Right hindlimb (tissue), 1 donor: ENCODE results near the gene KLC3.
"Not testable (repeated sequence)": the region's sequence is repeated elsewhere in the genome, so short reads cannot be mapped to it uniquely, and the experiment has no call there.

Experiments
- DNase-seq: peaks from one replicate; pipeline ENCODE4 v3.0.0-alpha.2; 2018

KLC3 gene

DNA sequence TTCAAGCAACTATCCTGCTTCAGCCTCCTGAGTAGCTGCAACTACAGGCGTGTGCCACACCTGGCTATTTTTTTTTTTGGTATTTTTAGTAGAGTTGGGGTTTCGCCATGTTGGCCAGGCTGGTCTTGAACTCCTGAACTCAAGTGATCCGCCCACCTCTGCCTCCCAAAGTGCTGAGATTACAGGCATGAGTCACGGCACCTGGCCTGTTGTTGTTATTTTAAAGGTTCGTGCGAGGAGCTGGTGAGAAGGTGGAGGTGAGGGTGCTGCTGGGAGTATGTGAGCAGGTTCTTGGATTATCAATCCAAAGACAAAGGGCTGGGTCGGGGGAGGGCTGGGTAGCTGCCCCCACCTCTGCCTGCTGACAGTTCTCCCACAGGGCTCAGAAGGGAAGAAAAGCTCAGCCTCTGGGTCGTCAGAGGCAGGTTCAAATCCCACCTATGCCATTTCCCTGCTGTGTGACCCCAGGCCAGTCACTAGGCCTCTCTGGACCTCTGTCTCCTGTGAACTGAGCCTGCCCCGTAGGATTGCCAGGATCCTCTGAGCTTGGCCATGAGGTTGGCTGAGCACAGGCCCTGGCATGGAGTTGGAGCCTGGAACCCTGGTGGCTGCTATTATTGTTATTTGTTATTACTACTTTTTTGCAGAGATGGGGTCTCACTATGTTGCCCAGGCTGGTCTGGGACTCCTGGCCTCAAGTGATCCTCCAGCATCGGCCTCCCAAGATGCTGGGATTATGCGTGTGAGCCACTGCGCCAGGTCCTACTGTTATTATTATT lies 19.4 kb upstream of the KLC3 start:
- no peak for DNase-seq

- peak; percentile 44 for DNase-seq
Observed at GRCh38 chr19:45321848-45322247, 18.7 kb upstream of the KLC3 start.

DNA sequence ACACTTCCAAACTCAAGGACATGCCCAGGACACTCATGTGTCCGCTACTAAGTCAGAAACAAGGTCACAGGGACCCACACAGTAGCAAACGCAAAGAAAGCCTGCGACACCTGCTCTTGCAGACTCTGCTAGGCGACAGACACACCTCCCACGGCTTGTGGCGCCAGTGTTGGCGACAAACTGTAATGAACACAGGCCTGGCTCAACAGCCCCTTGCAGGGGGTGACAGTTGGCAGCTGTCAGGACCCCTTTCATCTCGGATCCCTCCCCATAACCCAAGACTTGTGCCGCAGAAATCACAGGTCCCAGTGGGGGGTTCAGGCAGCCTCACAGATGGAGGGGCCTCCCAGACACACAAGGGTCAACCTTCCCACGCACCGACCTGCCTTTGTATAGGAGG lies 18.2 kb upstream of the KLC3 start:
- no peak for DNase-seq

- peak; percentile 42 for DNase-seq
Observed at GRCh38 chr19:45322744-45323281, 17.7 kb upstream of the KLC3 start, which contains the start of gene CKM. Gene CKM, minus strand, starts transcription at chr19:45322875. Its CDS starts 3,162 bp downstream, at chr19:45319713.

GRCh38 chr19:45323671-45324081 lies 16.9 kb upstream of the KLC3 start:
- peak; percentile 61 for DNase-seq

DNA sequence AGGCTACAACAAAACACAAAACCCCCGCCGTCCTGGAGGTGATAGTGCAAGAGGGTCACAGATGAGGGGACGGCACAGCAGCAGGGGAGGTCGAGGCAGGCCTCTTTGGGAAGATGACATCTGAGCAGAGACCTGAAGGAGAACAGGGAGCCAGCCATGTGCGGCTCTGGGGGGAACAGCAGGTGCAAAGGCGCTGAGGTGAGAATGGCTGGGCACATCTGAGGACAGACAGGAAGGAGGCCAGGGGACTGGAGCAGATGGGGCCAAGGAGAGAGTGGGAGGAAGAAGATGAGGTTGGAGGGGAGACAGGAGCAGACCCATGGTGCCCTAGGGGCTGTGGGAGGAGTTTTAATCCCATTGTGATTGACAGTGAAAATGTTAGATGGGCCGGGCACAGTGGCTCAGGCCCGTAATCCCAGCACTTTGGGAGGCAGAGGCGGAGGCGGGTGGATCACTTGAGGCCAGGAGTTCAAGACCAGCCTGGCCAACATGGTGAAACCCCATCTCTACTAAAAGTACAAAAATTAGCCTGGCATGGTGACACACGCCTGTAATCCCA lies 16.1 kb upstream of the KLC3 start:
- DNase-seq: no peak

GRCh38 chr19:45327404-45328143 lies 13.0 kb upstream of the KLC3 start:
- DNase-seq: no peak

DNA sequence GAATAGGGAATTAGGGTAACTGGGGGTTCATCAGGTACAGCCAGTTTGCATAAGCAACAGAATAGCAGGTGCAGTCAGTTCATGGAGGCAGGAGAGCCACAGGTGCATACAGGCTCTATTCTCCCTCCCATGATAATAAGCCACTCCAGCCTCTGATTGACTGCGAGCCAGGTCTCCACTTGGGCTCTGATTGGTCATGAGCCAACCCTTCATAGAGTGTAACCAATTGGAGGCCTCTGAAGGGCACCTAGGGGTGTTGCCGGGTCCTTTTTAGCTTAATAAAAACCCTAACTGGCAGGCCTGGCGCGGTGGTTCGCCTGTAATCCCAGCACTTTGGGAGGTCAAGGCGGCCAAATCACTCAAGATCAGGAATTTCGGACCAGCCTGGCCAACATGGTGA lies 9.1 kb upstream of the KLC3 start:
- no peak for DNase-seq

GRCh38 chr19:45333609-45334303 lies 6.8 kb upstream of the KLC3 start:
- no peak for DNase-seq

DNA sequence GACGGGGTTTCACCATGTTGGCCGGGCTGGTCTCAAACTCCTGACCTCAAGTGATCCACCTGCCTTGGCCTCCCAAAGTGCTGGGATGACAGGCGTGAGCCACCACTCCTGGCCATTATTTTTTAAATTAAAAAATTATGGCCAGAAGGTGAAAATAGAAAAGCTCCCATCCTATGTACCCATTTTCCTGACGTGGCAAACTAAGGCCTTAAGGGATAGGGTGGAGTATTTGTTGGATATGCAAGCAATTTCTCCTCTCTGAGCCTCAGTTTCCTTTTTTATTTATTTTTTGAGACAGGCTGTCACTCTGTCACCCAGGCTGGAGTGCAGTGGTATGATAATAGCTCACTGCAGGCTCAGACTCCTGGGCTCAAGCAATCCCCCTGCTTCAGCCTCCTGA lies 5.7 kb upstream of the KLC3 start:
- not testable (repeated sequence) for DNase-seq

GRCh38 chr19:45336696-45337251 lies 3.8 kb upstream of the KLC3 start:
- no peak for DNase-seq

- no peak for DNase-seq
Observed at GRCh38 chr19:45339629-45340028, 921 bp upstream of the KLC3 start.

DNA sequence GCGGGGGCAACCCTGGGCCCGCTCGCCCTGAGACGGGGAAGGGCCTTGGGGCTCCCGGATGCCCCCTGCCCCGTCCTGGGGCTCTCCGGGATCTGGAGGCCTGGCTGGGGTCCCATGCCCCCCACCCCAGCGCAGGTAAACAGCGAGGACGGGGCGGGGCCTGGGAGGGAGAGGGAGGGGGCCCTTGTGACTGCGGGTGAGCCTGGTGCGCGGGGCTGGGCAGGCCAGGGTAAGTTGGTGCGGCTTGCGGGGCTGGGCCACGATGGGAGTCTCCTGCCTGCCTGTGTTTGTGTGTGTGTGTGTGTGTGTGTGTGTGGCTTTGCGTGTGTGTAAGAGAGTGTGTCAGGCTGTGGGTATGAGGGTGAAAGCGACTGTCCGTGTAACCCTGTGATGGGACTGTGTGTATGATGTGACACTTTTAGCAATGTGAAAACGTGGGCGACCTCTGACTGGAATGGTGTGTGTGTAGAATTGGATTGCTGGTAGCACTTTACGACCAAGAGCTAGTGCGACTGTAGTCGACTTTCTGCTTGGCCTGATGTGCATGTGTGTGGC lies 426 bp downstream of the KLC3 start:
- DNase-seq: no peak

- no peak for DNase-seq
Observed at GRCh38 chr19:45342911-45343310, 2.4 kb downstream of the KLC3 start.

- no peak for DNase-seq
Observed at GRCh38 chr19:45344621-45345505, 4.3 kb downstream of the KLC3 start.

- no peak for DNase-seq
Observed at GRCh38 chr19:45345506-45345860, 4.9 kb downstream of the KLC3 start.

GRCh38 chr19:45346449-45346848 lies 5.9 kb downstream of the KLC3 start:
- DNase-seq: no peak

- no peak for DNase-seq
Observed at GRCh38 chr19:45347570-45348366, 7.2 kb downstream of the KLC3 start.

GRCh38 chr19:45348367-45349125 lies 8.0 kb downstream of the KLC3 start:
- no peak for DNase-seq

GRCh38 chr19:45349126-45349415 lies 8.5 kb downstream of the KLC3 start:
- no peak for DNase-seq
